HUDEP-2 (cell line): ENCODE results near the gene PEDS1.
A peak's percentile ranks its signal among the peaks of the same experiment; 100 is the strongest.
"Not testable (repeated sequence)": the region's sequence is repeated elsewhere in the genome, so short reads cannot be mapped to it uniquely, and the experiment has no call there.

Experiments
- DNase-seq, 76 experiments: peaks; one replicate each; lab custom pipeline; 2025; ENCODE audit not compliant: unreplicated experiment in 76 of 76; lab: John Stamatoyannopoulos, UW

The PEDS1 gene

GRCh38 chr20:50138120-50138478 is 15.4 kb downstream of the PEDS1 start:
- no peak for DNase-seq

- not testable (repeated sequence) for DNase-seq
Observed at GRCh38 chr20:50137702-50138101, 15.8 kb downstream of the PEDS1 start.

- no peak for DNase-seq
Observed at GRCh38 chr20:50136822-50137599, 16.5 kb downstream of the PEDS1 start.

- DNase-seq = not testable (repeated sequence)
Observed at GRCh38 chr20:50135157-50135556, 18.4 kb downstream of the PEDS1 start.

- no peak for DNase-seq
Observed at GRCh38 chr20:50133474-50134217, 19.9 kb downstream of the PEDS1 start.

- DNase-seq = no peak
Observed at GRCh38 chr20:50133041-50133440, 20.5 kb downstream of the PEDS1 start.

GRCh38 chr20:50130995-50131394 is 22.5 kb downstream of the PEDS1 start:
- no peak for DNase-seq

- no peak for DNase-seq
Observed at GRCh38 chr20:50130356-50130723, 23.2 kb downstream of the PEDS1 start.

- DNase-seq = peak in 4 of 76 experiments; percentile 9 to 63 (median 14)
Observed at GRCh38 chr20:50129662-50130355, 23.7 kb downstream of the PEDS1 start.

- DNase-seq = no peak
Observed at GRCh38 chr20:50128520-50128905, 25.0 kb downstream of the PEDS1 start.

- no peak for DNase-seq
Observed at GRCh38 chr20:50127587-50128519, 25.7 kb downstream of the PEDS1 start.

GRCh38 chr20:50126662-50127061 is 26.9 kb downstream of the PEDS1 start:
- no peak for DNase-seq

GRCh38 chr20:50125279-50125678 is 28.2 kb downstream of the PEDS1 start:
- no peak for DNase-seq

- no peak for DNase-seq
Observed at GRCh38 chr20:50124496-50124895, 29.0 kb downstream of the PEDS1 start.

- DNase-seq = no peak
Observed at GRCh38 chr20:50123418-50123817, 30.1 kb downstream of the PEDS1 start.

- no peak for DNase-seq
Observed at GRCh38 chr20:50122763-50123162, 30.8 kb downstream of the PEDS1 start.

- no peak for DNase-seq
Observed at GRCh38 chr20:50121858-50122271, 31.7 kb downstream of the PEDS1 start.

GRCh38 chr20:50120935-50121693 is 32.4 kb downstream of the PEDS1 start:
- DNase-seq = peak in 63 of 76 experiments; percentile 10 to 80 (median 49)

- no peak for DNase-seq
Observed at GRCh38 chr20:50118203-50118602, 35.3 kb downstream of the PEDS1 start.
